Endothelial cell of umbilical vein (primary cell): ENCODE results near the gene USPL1. TPM values are rescaled to one million over a fixed set of nuclear protein-coding genes. Genes with fewer than 3 reads are reported as not detected.

Experiments used
- BruUV-seq: library from RNA; stranded (reverse); fragments of 400-500 nt; replicated peaks from 2 replicates; lab custom pipeline; 2021; lab: Mats Ljungman, UMichigan
- CTCF ChIA-PET: fragments of 300-600, 350-600 bp; sonication (Branson Sonifier 250); formaldehyde crosslinking; loops from one replicate; lab custom pipeline; 2021; ENCODE audit warnings: antibody characterized with exemption, inconsistent platforms; lab: Charles Lee
- POLR2A ChIA-PET: fragments of 300-600, 350-600 bp; sonication (Branson Sonifier 250); formaldehyde crosslinking; loops from one replicate; lab custom pipeline; 2021; ENCODE audit warnings: antibody characterized with exemption, inconsistent platforms; lab: Charles Lee
- DNase-seq: peaks from one replicate; pipeline ENCODE4 v3.0.0-alpha.2; 2011; ENCODE audit warnings: low read depth, low spot score
- FAIRE-seq: peaks from 2 replicates; lab custom pipeline; 2011; peaks lifted over from hg19 to GRCh38; lab: Jason Lieb, UNC
- H2AFZ ChIP-seq: 2 replicates; pipeline ENCODE4 v1.6.0; 2012; ENCODE audit warnings: low read depth, low read length, control low read depth, inconsistent platforms
- H3K27ac ChIP-seq: 2 replicates; pipeline ENCODE4 v1.5.1; 2011; ENCODE audit warnings: low read depth, mild to moderate bottlenecking, control low read depth, low read length, moderate library complexity; ENCODE audit not compliant: insufficient read depth
- H3K27me3 ChIP-seq, 2 experiments: 2 replicates each; pipeline versions ENCODE4 v1.6.0 to v1.6.1; 2011; ENCODE audit warnings: low read length in 2 of 2, mixed read lengths in 1 of 2; ENCODE audit not compliant: control insufficient read depth in 2 of 2, insufficient read depth in 2 of 2
- H3K36me3 ChIP-seq, 2 experiments: 2 replicates in 1 of 2; 3 replicates in 1 of 2; pipeline ENCODE4 v1.5.1; 2011; ENCODE audit warnings: low read length in 2 of 2, mild to moderate bottlenecking in 1 of 2, moderate library complexity in 1 of 2; ENCODE audit not compliant: control insufficient read depth in 2 of 2, insufficient read depth in 2 of 2; ENCODE audit errors: extremely low read depth in 1 of 2
- H3K4me1 ChIP-seq: 3 replicates; pipeline ENCODE4 v1.5.1; 2011; ENCODE audit warnings: mild to moderate bottlenecking, low read length; ENCODE audit not compliant: control insufficient read depth, insufficient read depth; ENCODE audit errors: extremely low read depth
- H3K4me2 ChIP-seq: 2 replicates; pipeline ENCODE4 v1.6.1; 2011; ENCODE audit warnings: low read length, control low read depth, mixed read lengths; ENCODE audit not compliant: insufficient read depth
- H3K4me3 ChIP-seq, 3 experiments: fragments of 200-600 bp in 1 of 3; sonication (generic), shearing (Covaris generic) in 1 of 3; replicated peaks in 1 of 3; 2 replicates each; pipeline ENCODE4 v1.5.1; 2011 to 2016; ENCODE audit warnings: control low read depth in 3 of 3, low read length in 3 of 3, mild to moderate bottlenecking in 2 of 3, inconsistent platforms in 1 of 3, low read depth in 1 of 3, moderate library complexity in 1 of 3; ENCODE audit not compliant: insufficient read depth in 1 of 3
- H3K79me2 ChIP-seq: 2 replicates; pipeline ENCODE4 v1.6.0; 2012; ENCODE audit warnings: low read length, inconsistent platforms; ENCODE audit not compliant: control insufficient read depth, insufficient read depth
- H3K9ac ChIP-seq: replicated peaks from 2 replicates; pipeline ENCODE3; 2011; ENCODE audit warnings: low read length, control low read depth; ENCODE audit not compliant: insufficient read depth; ENCODE audit errors: extremely low read depth
- H3K9me1 ChIP-seq: replicated peaks from 3 replicates; pipeline ENCODE4 v1.6.0; 2011; ENCODE audit warnings: mild to moderate bottlenecking, low read length; ENCODE audit not compliant: control insufficient read depth, insufficient read depth; ENCODE audit errors: extremely low read depth
- H3K9me3 ChIP-seq: replicated peaks from 2 replicates; pipeline ENCODE4 v1.5.1; 2012; ENCODE audit warnings: low read length, inconsistent platforms; ENCODE audit not compliant: control insufficient read depth, insufficient read depth
- H4K20me1 ChIP-seq: replicated peaks from 2 replicates; pipeline ENCODE3; 2011; ENCODE audit warnings: mild to moderate bottlenecking, low read length; ENCODE audit not compliant: control insufficient read depth, insufficient read depth; ENCODE audit errors: extremely low read depth
- EZH2 ChIP-seq: IDR thresholded peaks from 2 replicates; pipeline ENCODE4 v1.6.1; 2012; ENCODE audit warnings: borderline replicate concordance, low read depth, mild to moderate bottlenecking, moderate library complexity, low read length, inconsistent platforms; ENCODE audit not compliant: severe bottlenecking
- MYC ChIP-seq: IDR thresholded peaks from one replicate; pipeline ENCODE4 v1.6.1; 2011; ENCODE audit warnings: mild to moderate bottlenecking, low read depth, low read length
- POLR2A ChIP-seq: IDR thresholded peaks from 2 replicates; pipeline ENCODE4 v1.6.1; 2012; ENCODE audit warnings: low read depth, mild to moderate bottlenecking, control low read depth, low read length
- POLR2AphosphoS5 ChIP-seq: IDR thresholded peaks from 2 replicates; pipeline ENCODE4 v1.6.1; 2012; ENCODE audit warnings: low read depth, mild to moderate bottlenecking, control low read depth, low read length, moderate library complexity; ENCODE audit not compliant: insufficient read depth
- dilution Hi-C: fragments of 300-500 bp; cut with MboI; formaldehyde crosslinking; loops from one replicate; pipeline ENCODE4 v1.15.0; 2019; ENCODE audit warnings: low sequenced_read_pairs; ENCODE audit not compliant: extremely low pct_ligation_motif_present
- intact Hi-C: fragments of 100-400 bp; cut with micrococcal nuclease; formaldehyde crosslinking; loops from one replicate; pipeline ENCODE4 v1.10.0; 2022
- polyA plus RNA-seq, 4 experiments: library from polyadenylated mRNA; depleted of rRNA in 3 of 4; stranded (reverse) in 3 of 4; unstranded in 1 of 4; fragments of >200 nt; gene quantifications; 2 replicates each; pipeline versions ENCODE4 v1.2.1 to v1.2.3, GENCODE V29; 2011 to 2012; ENCODE audit warnings: missing spikeins in 1 of 4
- total RNA-seq: library from RNA; stranded (reverse); gene quantifications from 2 replicates; pipeline ENCODE4 v1.2.3, GENCODE V29; 2021
- TF ChIP-seq, protein P1 (sequence below), 2 donors: IDR thresholded peaks; 1 replicate in 1 of 2; 2 replicates in 1 of 2; pipeline ENCODE4 v1.5.1; 2011; ENCODE audit warnings: low read length in 2 of 2, mild to moderate bottlenecking in 2 of 2, moderate library complexity in 2 of 2, control low read depth in 1 of 2, inconsistent platforms in 1 of 2, low read depth in 1 of 2; ENCODE audit not compliant: insufficient read depth in 1 of 2; ENCODE audit errors: extremely low read depth in 1 of 2

Gene USPL1
- total and polyA plus RNA-seq, 2 donors (not counting 3 experiments of a cell fraction or from before 2014, with no cell fraction given), result 14.6 to 21.0 TPM

DNA sequence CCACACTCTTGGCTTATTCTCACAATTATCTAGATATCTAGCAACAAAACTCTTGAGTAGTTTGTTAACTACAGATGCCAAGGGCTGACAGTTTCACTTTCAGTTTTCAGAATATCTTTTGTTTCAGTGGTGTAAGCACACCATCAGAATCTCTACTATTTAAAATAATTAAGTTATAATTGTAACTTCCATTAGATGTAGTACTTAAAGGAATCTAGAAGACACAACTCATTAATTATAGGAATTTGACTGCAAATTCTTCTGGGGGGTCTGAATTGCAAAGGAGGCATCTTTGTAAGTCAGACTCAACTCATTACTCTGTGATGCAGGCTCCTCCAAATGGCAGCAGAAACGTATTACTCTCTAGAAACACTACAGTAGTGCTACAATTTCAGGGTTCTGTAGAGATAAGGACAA is 44.9 kb upstream of the USPL1 start:
- no peaks in the 10 kb centered on the region for H3K27me3 ChIP-seq
- H3K9ac ChIP-seq, result peak overlapping the region; percentile 80
- H2AFZ ChIP-seq, result peak overlapping the region; percentile 96
- no peaks in the 10 kb centered on the region for H3K9me1 ChIP-seq
- no TSS peak for BruUV-seq
- no peaks in the 10 kb centered on the region for H3K79me2 ChIP-seq
- CTCF ChIA-PET, result interaction anchor here (0.8 to 1.5 kb wide), 2 partner anchors 9 to 441 kb away, joined by 3 to 4 read pairs; no protein-coding TSS in a partner anchor
- H4K20me1 ChIP-seq, result no peaks in the 10 kb centered on the region
- no peaks in the 10 kb centered on the region for H3K9me3 ChIP-seq
- peak overlapping the region; percentile 0 to 88 (median 73) for H3K4me3 ChIP-seq
- intact Hi-C loops (loop anchor here (1.0 to 5.0 kb wide), 5 partner anchors 44 to 441 kb away; partner anchors contain the start of gene USPL1), dilution Hi-C loops (no loop called here)
- TF ChIP-seq, protein P1, sequence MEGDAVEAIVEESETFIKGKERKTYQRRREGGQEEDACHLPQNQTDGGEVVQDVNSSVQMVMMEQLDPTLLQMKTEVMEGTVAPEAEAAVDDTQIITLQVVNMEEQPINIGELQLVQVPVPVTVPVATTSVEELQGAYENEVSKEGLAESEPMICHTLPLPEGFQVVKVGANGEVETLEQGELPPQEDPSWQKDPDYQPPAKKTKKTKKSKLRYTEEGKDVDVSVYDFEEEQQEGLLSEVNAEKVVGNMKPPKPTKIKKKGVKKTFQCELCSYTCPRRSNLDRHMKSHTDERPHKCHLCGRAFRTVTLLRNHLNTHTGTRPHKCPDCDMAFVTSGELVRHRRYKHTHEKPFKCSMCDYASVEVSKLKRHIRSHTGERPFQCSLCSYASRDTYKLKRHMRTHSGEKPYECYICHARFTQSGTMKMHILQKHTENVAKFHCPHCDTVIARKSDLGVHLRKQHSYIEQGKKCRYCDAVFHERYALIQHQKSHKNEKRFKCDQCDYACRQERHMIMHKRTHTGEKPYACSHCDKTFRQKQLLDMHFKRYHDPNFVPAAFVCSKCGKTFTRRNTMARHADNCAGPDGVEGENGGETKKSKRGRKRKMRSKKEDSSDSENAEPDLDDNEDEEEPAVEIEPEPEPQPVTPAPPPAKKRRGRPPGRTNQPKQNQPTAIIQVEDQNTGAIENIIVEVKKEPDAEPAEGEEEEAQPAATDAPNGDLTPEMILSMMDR (IDR thresholded peaks at IDR 0.05; ENCODE audit: extremely low read depth in 1 of 2, insufficient read depth in 1 of 2, low read depth in 1 of 2, low read length in 2 of 2), result peak in 1 of 2 donors; percentile 12
- no peak for TF ChIP-seq MYC
- DNase-seq (peak; percentile 77), FAIRE-seq (peak; percentile 69)
- H3K36me3 ChIP-seq, result no peaks in the 10 kb centered on the region
- H3K27ac ChIP-seq, result peak overlapping the region; percentile 44
- H3K4me1 ChIP-seq, result peaks cover 9% of the 10 kb centered on the region
- peak overlapping the region; percentile 100 for H3K4me2 ChIP-seq
- POLR2A ChIA-PET, result no interaction called here

DNA sequence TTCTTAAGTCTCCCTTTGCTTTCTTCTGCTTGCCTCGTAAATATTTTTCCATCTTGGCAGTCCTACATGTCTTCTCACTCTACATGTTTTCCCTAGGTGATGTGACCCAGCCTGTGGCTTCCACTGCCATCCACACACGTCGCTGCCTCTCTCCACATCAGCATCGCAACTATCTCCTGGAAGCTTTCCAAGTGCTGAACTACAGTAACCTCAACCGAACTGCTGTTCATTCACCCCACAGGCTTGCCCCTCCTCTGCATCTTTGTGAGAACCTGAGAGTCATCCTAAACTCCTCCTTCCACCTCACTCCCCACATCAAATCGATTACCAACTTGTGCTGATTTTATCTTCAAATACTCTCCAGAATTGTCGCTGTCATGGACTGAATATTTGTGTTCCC is 41.2 kb upstream of the USPL1 start:
- Histone ChIP-seq H3K4me1 (peaks cover 9% of the 10 kb centered on the region), H3K79me2 (no peaks in the 10 kb centered on the region), H3K27ac (no peak overlapping the region), H4K20me1 (no peaks in the 10 kb centered on the region), H2AFZ (no peak overlapping the region), H3K4me3 (no peak overlapping the region), H3K9ac (no peak overlapping the region), H3K4me2 (no peak overlapping the region), H3K9me3 (no peaks in the 10 kb centered on the region), H3K36me3 (no peaks in the 10 kb centered on the region), H3K9me1 (no peaks in the 10 kb centered on the region), H3K27me3 (no peaks in the 10 kb centered on the region)
- DNase-seq, result no peak
- no peak for FAIRE-seq
- intact Hi-C loops (no loop called here), dilution Hi-C loops (no loop called here)
- TF ChIP-seq, protein P1 (IDR thresholded peaks at IDR 0.05; ENCODE audit: extremely low read depth in 1 of 2, insufficient read depth in 1 of 2, low read depth in 1 of 2, low read length in 2 of 2), result no peak
- TF ChIP-seq EZH2 (no peak), POLR2A (no peak), POLR2AphosphoS5 (no peak)
- POLR2A ChIA-PET, result interaction anchor here (1.7 kb wide), 1 partner anchor 41 kb away, joined by 4 read pairs; the partner anchor contains the start of gene USPL1
- no TSS peak for BruUV-seq
- CTCF ChIA-PET, result interaction anchor here (0.9 to 1.8 kb wide), 2 partner anchors 9 to 444 kb away, joined by 3 to 6 read pairs; no protein-coding TSS in a partner anchor
